HL-60 (cell line): ENCODE results near the gene LANCL1.

ENCODE experiments used
- POLR2AphosphoS5 ChIP-seq: IDR thresholded peaks from 2 replicates; pipeline ENCODE4 v1.6.1; 2012; ENCODE audit warnings: low read depth
- TF ChIP-seq, protein P1 (sequence below): IDR thresholded peaks from one replicate; pipeline ENCODE4 v1.5.1; 2011; ENCODE audit warnings: low read length, control low read depth, inconsistent platforms; ENCODE audit not compliant: insufficient read depth

DNA sequence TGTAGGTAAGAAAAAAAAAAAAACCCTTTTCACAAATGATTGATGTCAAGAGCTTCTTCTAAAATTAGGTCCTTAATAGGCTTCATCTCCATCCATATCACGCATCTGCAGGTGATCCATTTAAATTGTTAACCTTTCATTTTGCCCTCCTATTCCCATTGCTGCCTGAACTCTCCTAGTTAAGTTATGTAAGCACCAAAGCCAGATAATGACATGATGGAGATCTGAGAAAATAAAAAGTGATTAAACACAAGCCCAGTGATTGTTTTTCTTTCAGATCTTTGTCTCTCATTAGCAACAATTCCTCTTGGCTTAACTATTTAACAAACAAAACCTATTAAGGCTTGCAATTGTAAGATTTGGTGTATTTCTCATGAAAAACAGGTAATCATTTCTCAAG lies 20.0 kb downstream of the LANCL1 start:
- no peak for TF ChIP-seq POLR2AphosphoS5
- TF ChIP-seq, protein P1, sequence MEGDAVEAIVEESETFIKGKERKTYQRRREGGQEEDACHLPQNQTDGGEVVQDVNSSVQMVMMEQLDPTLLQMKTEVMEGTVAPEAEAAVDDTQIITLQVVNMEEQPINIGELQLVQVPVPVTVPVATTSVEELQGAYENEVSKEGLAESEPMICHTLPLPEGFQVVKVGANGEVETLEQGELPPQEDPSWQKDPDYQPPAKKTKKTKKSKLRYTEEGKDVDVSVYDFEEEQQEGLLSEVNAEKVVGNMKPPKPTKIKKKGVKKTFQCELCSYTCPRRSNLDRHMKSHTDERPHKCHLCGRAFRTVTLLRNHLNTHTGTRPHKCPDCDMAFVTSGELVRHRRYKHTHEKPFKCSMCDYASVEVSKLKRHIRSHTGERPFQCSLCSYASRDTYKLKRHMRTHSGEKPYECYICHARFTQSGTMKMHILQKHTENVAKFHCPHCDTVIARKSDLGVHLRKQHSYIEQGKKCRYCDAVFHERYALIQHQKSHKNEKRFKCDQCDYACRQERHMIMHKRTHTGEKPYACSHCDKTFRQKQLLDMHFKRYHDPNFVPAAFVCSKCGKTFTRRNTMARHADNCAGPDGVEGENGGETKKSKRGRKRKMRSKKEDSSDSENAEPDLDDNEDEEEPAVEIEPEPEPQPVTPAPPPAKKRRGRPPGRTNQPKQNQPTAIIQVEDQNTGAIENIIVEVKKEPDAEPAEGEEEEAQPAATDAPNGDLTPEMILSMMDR, result no peak
